WTC11 (cell line): Measurements from ENCODE around the gene CC2D1A. TPM values are rescaled to one million over a fixed set of nuclear protein-coding genes. Genes with fewer than 3 reads are reported as not detected.

Experiments used
- ATAC-seq: fragments of 200-7000 bp; cut with Tn5 transposase; 2 replicates; pipeline ENCODE4 v1.10.0; 2021; ENCODE audit warnings: mild to moderate bottlenecking, moderate library complexity
- CTCF ChIA-PET: fragments of 300-600 bp; sonication (Branson Sonifier 250); formaldehyde crosslinking; loops from one replicate; lab custom pipeline; 2021; ENCODE audit warnings: antibody characterized with exemption; lab: Charles Lee
- POLR2A ChIA-PET: fragments of 350-600 bp; sonication (Branson Sonifier 250); formaldehyde crosslinking; loops from one replicate; lab custom pipeline; 2021; ENCODE audit warnings: antibody characterized with exemption; lab: Charles Lee
- DNase-seq: peaks from one replicate; pipeline ENCODE4 v3.0.0; 2021; ENCODE audit warnings: low spot score
- H3K27ac Mint-ChIP-seq: 2 replicates; pipeline ENCODE4 v1.8.0; 2021; ENCODE audit warnings: mixed read lengths
- H3K27me3 Mint-ChIP-seq: 2 replicates; pipeline ENCODE4 v1.8.0; 2021; ENCODE audit warnings: low read depth, mild to moderate bottlenecking, moderate library complexity, mixed read lengths
- H3K36me3 Mint-ChIP-seq: 2 replicates; pipeline ENCODE4 v1.8.0; 2021; ENCODE audit warnings: mixed read lengths
- H3K4me1 Mint-ChIP-seq: 2 replicates; pipeline ENCODE4 v1.8.0; 2022; ENCODE audit warnings: mixed read lengths
- H3K4me3 Mint-ChIP-seq: 2 replicates; pipeline ENCODE4 v1.8.0; 2021; ENCODE audit warnings: mild to moderate bottlenecking, moderate library complexity, mixed read lengths
- H3K9me3 Mint-ChIP-seq: 2 replicates; pipeline ENCODE4 v1.8.0; 2021; ENCODE audit warnings: mixed read lengths
- AR ChIP-seq: fragments of 250-450 bp; sonication (Bioruptor Pico); IDR thresholded peaks from 2 replicates; pipeline ENCODE4 v1.9.0; 2021; ENCODE audit warnings: mild to moderate bottlenecking
- CREB1 ChIP-seq: sonication (generic); formaldehyde crosslinking; IDR thresholded peaks from 2 replicates; pipeline ENCODE4 v1.8.0; 2023; ENCODE audit warnings: mild to moderate bottlenecking, missing genetic modification reagents
- CREM ChIP-seq: sonication (generic); formaldehyde crosslinking; IDR thresholded peaks from 2 replicates; pipeline ENCODE4 v1.8.1; 2022; ENCODE audit warnings: mild to moderate bottlenecking, missing genetic modification reagents, moderate library complexity
- FOXJ3 ChIP-seq: sonication (generic); formaldehyde crosslinking; IDR thresholded peaks from 2 replicates; pipeline ENCODE4 v1.9.0; 2021; ENCODE audit warnings: missing genetic modification reagents, mild to moderate bottlenecking, borderline replicate concordance
- GTF2I ChIP-seq: fragments of 250-450 bp; sonication (Bioruptor Pico); conservative IDR thresholded peaks from 2 replicates; pipeline ENCODE4 v1.4.0; 2021; ENCODE audit warnings: mild to moderate bottlenecking
- HMGA2 ChIP-seq: fragments of 250-450 bp; sonication (Bioruptor Pico); IDR thresholded peaks from 2 replicates; pipeline ENCODE4 v1.4.0; 2021; ENCODE audit warnings: mild to moderate bottlenecking, moderate library complexity
- NFYB ChIP-seq: sonication (generic); formaldehyde crosslinking; conservative IDR thresholded peaks from 2 replicates; pipeline ENCODE4 v1.8.0; 2022; ENCODE audit warnings: low read depth, missing genetic modification reagents
- NR3C1 ChIP-seq: sonication (generic); formaldehyde crosslinking; conservative IDR thresholded peaks from 2 replicates; pipeline ENCODE4 v1.8.1; 2023; ENCODE audit warnings: low read depth, mild to moderate bottlenecking, missing genetic modification reagents
- RELA ChIP-seq: sonication (generic); formaldehyde crosslinking; IDR thresholded peaks from 2 replicates; pipeline ENCODE4 v1.8.1; 2022; ENCODE audit warnings: missing genetic modification reagents, mild to moderate bottlenecking, borderline replicate concordance
- TEAD1 ChIP-seq: sonication (generic); formaldehyde crosslinking; IDR thresholded peaks from 2 replicates; pipeline ENCODE4 v1.8.0; 2022; ENCODE audit warnings: mild to moderate bottlenecking, missing genetic modification reagents
- ZMAT4 ChIP-seq: fragments of 250-450 bp; sonication (Bioruptor Pico); IDR thresholded peaks from 2 replicates; pipeline ENCODE4 v1.9.0; 2021; ENCODE audit warnings: mild to moderate bottlenecking
- ZNF219 ChIP-seq: sonication (generic); formaldehyde crosslinking; IDR thresholded peaks from 2 replicates; pipeline ENCODE4 v1.8.0; 2023; ENCODE audit warnings: missing genetic modification reagents, mild to moderate bottlenecking, borderline replicate concordance
- ZNF423 ChIP-seq: fragments of 250-450 bp; sonication (Bioruptor Pico); IDR thresholded peaks from 2 replicates; pipeline ENCODE4 v2.1.2; 2022; ENCODE audit warnings: mild to moderate bottlenecking, moderate library complexity
- total RNA-seq: library from RNA; stranded (reverse); gene quantifications from 3 replicates; pipeline ENCODE4 v1.2.3, GENCODE V29; 2021
- TF ChIP-seq, protein P1 (sequence below): fragments of 250-450 bp; sonication (Bioruptor Pico); IDR thresholded peaks from 2 replicates; pipeline ENCODE4 v2.1.2; 2022; ENCODE audit warnings: mild to moderate bottlenecking, moderate library complexity
- TF ChIP-seq, protein P2 (sequence below): sonication (generic); formaldehyde crosslinking; IDR thresholded peaks from 2 replicates; pipeline ENCODE4 v1.8.1; 2023; ENCODE audit warnings: mild to moderate bottlenecking, missing genetic modification reagents, moderate library complexity
- TF ChIP-seq, protein P3 (sequence below): sonication (generic); formaldehyde crosslinking; IDR thresholded peaks from 2 replicates; pipeline ENCODE4 v1.8.0; 2022; ENCODE audit warnings: missing genetic modification reagents

CC2D1A gene
- total RNA-seq, 1 experiment from 2014 or later: 44.2 TPM

- Mint-ChIP-seq H3K4me1 (0 out of 2 replicates have a peak, but pooled peaks cover 4% of the 10 kb centered on the region), H3K9me3 (no peaks in the 10 kb centered on the region), H3K4me3 (no peak overlapping the region), H3K27me3 (no peaks in the 10 kb centered on the region), H3K36me3 (no peaks in the 10 kb centered on the region), H3K27ac (no peak overlapping the region)
- ChIA-PET POLR2A (interaction anchor here (1.2 kb wide), 1 partner anchor 9 kb away, joined by 3 read pairs; no protein-coding TSS in a partner anchor), CTCF (interaction anchor here (0.7 to 2.6 kb wide), 5 partner anchors 8 to 475 kb away, joined by 3 to 12 read pairs (median 4); partner anchors contain the start of gene DCAF15)
- TF ChIP-seq RELA (CRISPR knock-in tag): no peak
- TF ChIP-seq GTF2I (CRISPR knock-in tag): no peak
- no peak for TF ChIP-seq FOXJ3 (CRISPR knock-in tag)
- TF ChIP-seq ZNF219 (CRISPR knock-in tag): no peak
- no peak for TF ChIP-seq TEAD1 (CRISPR knock-in tag)
- no peak for TF ChIP-seq CREM (CRISPR knock-in tag)
- TF ChIP-seq ZMAT4 (CRISPR knock-in tag): no peak
- ATAC-seq: no peak
- no peak for DNase-seq
Observed at GRCh38 chr19:13888281-13888680, 17.7 kb upstream of the CC2D1A start.

DNA sequence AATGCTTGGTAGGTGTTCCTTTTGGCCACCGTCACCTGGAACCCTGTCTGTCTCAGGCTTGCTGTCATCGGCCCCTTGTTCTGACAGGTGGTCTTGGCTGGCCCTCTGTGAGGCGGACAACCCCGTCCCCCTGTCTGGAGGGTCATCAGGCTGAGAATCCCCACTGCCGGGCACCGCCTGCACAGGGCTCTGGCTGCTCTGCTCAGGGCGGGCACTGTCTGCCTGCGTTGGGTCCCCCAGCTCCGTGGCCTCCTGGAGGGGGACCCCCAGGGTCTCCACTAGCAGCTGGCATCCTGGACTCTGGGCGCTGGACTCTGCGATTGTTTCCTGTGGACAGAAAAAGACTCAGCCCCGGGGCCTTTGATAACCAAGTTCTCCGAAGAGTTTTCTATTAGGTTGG lies 15.9 kb upstream of the CC2D1A start:
- Mint-ChIP-seq H3K27ac (no peak overlapping the region), H3K27me3 (no peaks in the 10 kb centered on the region), H3K4me3 (no peak overlapping the region), H3K4me1 (no peaks in the 10 kb centered on the region), H3K36me3 (no peaks in the 10 kb centered on the region), H3K9me3 (no peaks in the 10 kb centered on the region)
- CTCF ChIA-PET: no interaction called here
- POLR2A ChIA-PET: no interaction called here
- ATAC-seq: no peak
- DNase-seq: no peak
- TF ChIP-seq AR (no peak), NR3C1 (CRISPR knock-in tag) (no peak), ZNF423 (no peak), HMGA2 (no peak), NFYB (CRISPR knock-in tag) (no peak), CREB1 (no peak)
- TF ChIP-seq, protein P1, sequence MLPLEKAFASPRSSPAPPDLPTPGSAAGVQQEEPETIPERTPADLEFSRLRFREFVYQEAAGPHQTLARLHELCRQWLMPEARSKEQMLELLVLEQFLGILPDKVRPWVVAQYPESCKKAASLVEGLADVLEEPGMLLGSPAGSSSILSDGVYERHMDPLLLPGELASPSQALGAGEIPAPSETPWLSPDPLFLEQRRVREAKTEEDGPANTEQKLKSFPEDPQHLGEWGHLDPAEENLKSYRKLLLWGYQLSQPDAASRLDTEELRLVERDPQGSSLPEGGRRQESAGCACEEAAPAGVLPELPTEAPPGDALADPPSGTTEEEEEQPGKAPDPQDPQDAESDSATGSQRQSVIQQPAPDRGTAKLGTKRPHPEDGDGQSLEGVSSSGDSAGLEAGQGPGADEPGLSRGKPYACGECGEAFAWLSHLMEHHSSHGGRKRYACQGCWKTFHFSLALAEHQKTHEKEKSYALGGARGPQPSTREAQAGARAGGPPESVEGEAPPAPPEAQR (CRISPR knock-in tag): no peak
- TF ChIP-seq, protein P2, sequence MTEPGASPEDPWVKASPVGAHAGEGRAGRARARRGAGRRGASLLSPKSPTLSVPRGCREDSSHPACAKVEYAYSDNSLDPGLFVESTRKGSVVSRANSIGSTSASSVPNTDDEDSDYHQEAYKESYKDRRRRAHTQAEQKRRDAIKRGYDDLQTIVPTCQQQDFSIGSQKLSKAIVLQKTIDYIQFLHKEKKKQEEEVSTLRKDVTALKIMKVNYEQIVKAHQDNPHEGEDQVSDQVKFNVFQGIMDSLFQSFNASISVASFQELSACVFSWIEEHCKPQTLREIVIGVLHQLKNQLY (CRISPR knock-in tag): no peak
- TF ChIP-seq, protein P3, sequence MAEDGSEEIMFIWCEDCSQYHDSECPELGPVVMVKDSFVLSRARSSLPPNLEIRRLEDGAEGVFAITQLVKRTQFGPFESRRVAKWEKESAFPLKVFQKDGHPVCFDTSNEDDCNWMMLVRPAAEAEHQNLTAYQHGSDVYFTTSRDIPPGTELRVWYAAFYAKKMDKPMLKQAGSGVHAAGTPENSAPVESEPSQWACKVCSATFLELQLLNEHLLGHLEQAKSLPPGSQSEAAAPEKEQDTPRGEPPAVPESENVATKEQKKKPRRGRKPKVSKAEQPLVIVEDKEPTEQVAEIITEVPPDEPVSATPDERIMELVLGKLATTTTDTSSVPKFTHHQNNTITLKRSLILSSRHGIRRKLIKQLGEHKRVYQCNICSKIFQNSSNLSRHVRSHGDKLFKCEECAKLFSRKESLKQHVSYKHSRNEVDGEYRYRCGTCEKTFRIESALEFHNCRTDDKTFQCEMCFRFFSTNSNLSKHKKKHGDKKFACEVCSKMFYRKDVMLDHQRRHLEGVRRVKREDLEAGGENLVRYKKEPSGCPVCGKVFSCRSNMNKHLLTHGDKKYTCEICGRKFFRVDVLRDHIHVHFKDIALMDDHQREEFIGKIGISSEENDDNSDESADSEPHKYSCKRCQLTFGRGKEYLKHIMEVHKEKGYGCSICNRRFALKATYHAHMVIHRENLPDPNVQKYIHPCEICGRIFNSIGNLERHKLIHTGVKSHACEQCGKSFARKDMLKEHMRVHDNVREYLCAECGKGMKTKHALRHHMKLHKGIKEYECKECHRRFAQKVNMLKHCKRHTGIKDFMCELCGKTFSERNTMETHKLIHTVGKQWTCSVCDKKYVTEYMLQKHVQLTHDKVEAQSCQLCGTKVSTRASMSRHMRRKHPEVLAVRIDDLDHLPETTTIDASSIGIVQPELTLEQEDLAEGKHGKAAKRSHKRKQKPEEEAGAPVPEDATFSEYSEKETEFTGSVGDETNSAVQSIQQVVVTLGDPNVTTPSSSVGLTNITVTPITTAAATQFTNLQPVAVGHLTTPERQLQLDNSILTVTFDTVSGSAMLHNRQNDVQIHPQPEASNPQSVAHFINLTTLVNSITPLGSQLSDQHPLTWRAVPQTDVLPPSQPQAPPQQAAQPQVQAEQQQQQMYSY: no peak
